Keratinocyte (primary cell): Measurements from ENCODE around the gene TAGLN. TPM values are rescaled to one million over a fixed set of nuclear protein-coding genes. Genes with fewer than 3 reads are reported as not detected.

ENCODE experiments used
- DNase-seq: peaks from one replicate; pipeline ENCODE4 v3.0.0-alpha.2; 2011; ENCODE audit warnings: low read depth, missing footprints, low spot score
- FAIRE-seq: peaks from 2 replicates; lab custom pipeline; 2011; peaks lifted over from hg19 to GRCh38; lab: Jason Lieb, UNC
- H2AFZ ChIP-seq: 2 replicates; pipeline ENCODE4 v1.6.0; 2012; ENCODE audit warnings: low read length, control low read depth, inconsistent platforms; ENCODE audit not compliant: control insufficient read depth
- H3K27ac ChIP-seq: 2 replicates; pipeline ENCODE4 v1.5.1; 2011; ENCODE audit warnings: low read length; ENCODE audit not compliant: control insufficient read depth, insufficient read depth
- H3K27me3 ChIP-seq: 3 replicates; pipeline ENCODE4 v1.6.0; 2011; ENCODE audit warnings: low read length; ENCODE audit not compliant: control insufficient read depth, insufficient read depth; ENCODE audit errors: extremely low read depth
- H3K36me3 ChIP-seq, 2 experiments: 2 replicates in 1 of 2; 3 replicates in 1 of 2; pipeline ENCODE4 v1.5.1; 2011; ENCODE audit warnings: low read length in 2 of 2, mild to moderate bottlenecking in 1 of 2; ENCODE audit not compliant: control insufficient read depth in 2 of 2, insufficient read depth in 2 of 2; ENCODE audit errors: extremely low read depth in 1 of 2
- H3K4me1 ChIP-seq: 3 replicates; pipeline ENCODE4 v1.5.1; 2011; ENCODE audit warnings: low read length; ENCODE audit not compliant: control insufficient read depth, insufficient read depth; ENCODE audit errors: extremely low read depth
- H3K4me2 ChIP-seq: 3 replicates; pipeline ENCODE4 v1.6.0; 2011; ENCODE audit warnings: low read depth, low read length; ENCODE audit not compliant: control insufficient read depth, insufficient read depth; ENCODE audit errors: extremely low read depth
- H3K4me3 ChIP-seq, 3 experiments: fragments of 200-600 bp in 1 of 3; sonication (generic) in 1 of 3; 2 replicates in 2 of 3; 3 replicates in 1 of 3; pipeline ENCODE4 v1.5.1; 2011 to 2016; ENCODE audit warnings: low read length in 3 of 3, mild to moderate bottlenecking in 3 of 3, control low read depth in 2 of 3, inconsistent platforms in 1 of 3, low read depth in 1 of 3, mixed read lengths in 1 of 3, mixed run types in 1 of 3, moderate library complexity in 1 of 3; ENCODE audit not compliant: control insufficient read depth in 2 of 3, insufficient read depth in 2 of 3; ENCODE audit errors: extremely low read depth in 1 of 3
- H3K79me2 ChIP-seq: 2 replicates; pipeline ENCODE4 v1.6.0; 2012; ENCODE audit warnings: low read length; ENCODE audit not compliant: control insufficient read depth, insufficient read depth
- H3K9ac ChIP-seq: 3 replicates; pipeline ENCODE4 v1.6.0; 2011; ENCODE audit warnings: low read length; ENCODE audit not compliant: control insufficient read depth, insufficient read depth; ENCODE audit errors: extremely low read depth
- H3K9me1 ChIP-seq: 3 replicates; pipeline ENCODE4 v1.6.0; 2011; ENCODE audit warnings: low read length; ENCODE audit not compliant: control insufficient read depth, insufficient read depth; ENCODE audit errors: extremely low read depth
- H3K9me3 ChIP-seq: 2 replicates; pipeline ENCODE4 v1.5.1; 2012; ENCODE audit warnings: low read depth, low read length; ENCODE audit not compliant: control insufficient read depth
- H4K20me1 ChIP-seq: 3 replicates; pipeline ENCODE4 v1.6.0; 2011; ENCODE audit warnings: low read length; ENCODE audit not compliant: control insufficient read depth, insufficient read depth; ENCODE audit errors: extremely low read depth
- EZH2 ChIP-seq: IDR thresholded peaks from one replicate; pipeline ENCODE4 v1.6.1; 2012; ENCODE audit warnings: inconsistent platforms, mild to moderate bottlenecking, low read length, moderate library complexity
- dilution Hi-C: fragments of 300-500 bp; cut with MboI; formaldehyde crosslinking; loops from one replicate; pipeline ENCODE4 v1.7.0; 2020; ENCODE audit warnings: low sequenced_read_pairs; ENCODE audit not compliant: extremely low pct_ligation_motif_present
- polyA plus RNA-seq, 5 experiments: library from polyadenylated mRNA; depleted of rRNA in 3 of 5; stranded (reverse) in 3 of 5; stranded (forward) in 1 of 5; unstranded in 1 of 5; fragments of >200 nt; gene quantifications; 1 replicate in 1 of 5; 2 replicates in 3 of 5; 3 replicates in 1 of 5; pipeline versions ENCODE4 v1.2.1 to v1.2.3, GENCODE V29; 2011 to 2012; ENCODE audit warnings: missing spikeins in 2 of 5, low read depth in 1 of 5, low replicate concordance in 1 of 5
- TF ChIP-seq, protein P1 (sequence below), 3 experiments: IDR thresholded peaks in 1 of 3; conservative IDR thresholded peaks in 1 of 3; optimal IDR thresholded peaks in 1 of 3; 2 replicates in 2 of 3; 3 replicates in 1 of 3; pipeline versions ENCODE3 to v1.5.1; 2011; ENCODE audit warnings: low read length in 3 of 3, mild to moderate bottlenecking in 3 of 3, moderate library complexity in 2 of 3, control low read depth in 1 of 3, inconsistent platforms in 1 of 3; ENCODE audit not compliant: insufficient read depth in 2 of 3; ENCODE audit errors: extremely low read depth in 1 of 3

TAGLN gene
- polyA plus RNA-seq, 1 donor (not counting 4 experiments of a cell fraction or from before 2014, with no cell fraction given): 26.6 TPM

DNA sequence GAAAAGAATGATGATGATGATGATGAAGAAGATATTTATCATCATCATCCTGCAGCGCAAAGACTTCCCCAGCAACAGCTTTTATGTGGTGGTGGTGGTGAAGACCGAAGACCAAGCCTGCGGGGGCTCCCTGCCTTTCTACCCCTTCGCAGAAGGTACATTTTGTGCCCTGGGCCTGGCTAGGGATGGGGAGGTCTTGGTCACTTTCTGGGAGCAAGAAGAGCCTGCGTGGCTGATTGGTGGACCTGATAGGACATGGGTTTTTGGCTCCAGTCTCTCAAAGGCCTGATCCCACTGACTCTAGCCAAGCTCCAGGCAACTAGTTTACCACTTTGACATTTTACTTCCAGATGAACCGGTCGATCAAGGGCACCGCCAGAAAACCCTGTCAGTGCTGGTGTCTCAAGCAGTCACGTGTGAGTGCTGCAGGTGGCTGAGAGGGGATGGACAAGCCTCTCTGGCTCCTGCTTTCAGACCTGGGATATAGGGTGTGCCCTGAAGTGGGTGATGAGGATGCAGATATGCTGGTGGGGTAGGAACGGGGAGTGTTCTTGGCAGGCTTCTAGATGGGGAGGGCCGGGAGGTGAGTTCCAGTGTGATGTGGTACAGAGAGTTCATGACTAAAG lies 15.3 kb upstream of the TAGLN start:
- Histone ChIP-seq H3K36me3 (peaks cover 13 to 14% of the 10 kb centered on the region in 2 experiments), H3K79me2 (no peaks in the 10 kb centered on the region), H3K27me3 (no peaks in the 10 kb centered on the region), H3K9me1 (no peaks in the 10 kb centered on the region), H3K4me1 (peaks cover 13% of the 10 kb centered on the region), H3K9ac (no peak overlapping the region), H3K27ac (no peak overlapping the region), H3K4me3 (no peak overlapping the region), H3K9me3 (no peaks in the 10 kb centered on the region), H3K4me2 (no peak overlapping the region), H4K20me1 (no peaks in the 10 kb centered on the region), H2AFZ (no peak overlapping the region)
- no peak for TF ChIP-seq EZH2
- TF ChIP-seq, protein P1, sequence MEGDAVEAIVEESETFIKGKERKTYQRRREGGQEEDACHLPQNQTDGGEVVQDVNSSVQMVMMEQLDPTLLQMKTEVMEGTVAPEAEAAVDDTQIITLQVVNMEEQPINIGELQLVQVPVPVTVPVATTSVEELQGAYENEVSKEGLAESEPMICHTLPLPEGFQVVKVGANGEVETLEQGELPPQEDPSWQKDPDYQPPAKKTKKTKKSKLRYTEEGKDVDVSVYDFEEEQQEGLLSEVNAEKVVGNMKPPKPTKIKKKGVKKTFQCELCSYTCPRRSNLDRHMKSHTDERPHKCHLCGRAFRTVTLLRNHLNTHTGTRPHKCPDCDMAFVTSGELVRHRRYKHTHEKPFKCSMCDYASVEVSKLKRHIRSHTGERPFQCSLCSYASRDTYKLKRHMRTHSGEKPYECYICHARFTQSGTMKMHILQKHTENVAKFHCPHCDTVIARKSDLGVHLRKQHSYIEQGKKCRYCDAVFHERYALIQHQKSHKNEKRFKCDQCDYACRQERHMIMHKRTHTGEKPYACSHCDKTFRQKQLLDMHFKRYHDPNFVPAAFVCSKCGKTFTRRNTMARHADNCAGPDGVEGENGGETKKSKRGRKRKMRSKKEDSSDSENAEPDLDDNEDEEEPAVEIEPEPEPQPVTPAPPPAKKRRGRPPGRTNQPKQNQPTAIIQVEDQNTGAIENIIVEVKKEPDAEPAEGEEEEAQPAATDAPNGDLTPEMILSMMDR (optimal IDR thresholded peaks at IDR 0.05 in 1 of 3, IDR thresholded peaks at IDR 0.05 in 1 of 3, conservative IDR thresholded peaks at IDR 0.05 in 1 of 3; ENCODE audit: extremely low read depth in 1 of 3, insufficient read depth in 2 of 3, low read length in 3 of 3): no peak
- dilution Hi-C loops: no loop called here
- DNase-seq (no peak), FAIRE-seq (no peak)

- FAIRE-seq (no peak), DNase-seq (no peak)
- Histone ChIP-seq H3K4me3 (no peak overlapping the region), H3K27me3 (no peaks in the 10 kb centered on the region), H4K20me1 (no peaks in the 10 kb centered on the region), H3K4me1 (no peaks in the 10 kb centered on the region), H3K9ac (no peak overlapping the region), H3K79me2 (no peaks in the 10 kb centered on the region), H3K9me1 (no peaks in the 10 kb centered on the region), H3K27ac (no peak overlapping the region), H2AFZ (no peak overlapping the region), H3K4me2 (no peak overlapping the region), H3K36me3 (peaks cover 16 to 26% of the 10 kb centered on the region in 2 experiments), H3K9me3 (no peaks in the 10 kb centered on the region)
- dilution Hi-C loops: no loop called here
- no peak for TF ChIP-seq EZH2
- TF ChIP-seq, protein P1 (optimal IDR thresholded peaks at IDR 0.05 in 1 of 3, IDR thresholded peaks at IDR 0.05 in 1 of 3, conservative IDR thresholded peaks at IDR 0.05 in 1 of 3; ENCODE audit: extremely low read depth in 1 of 3, insufficient read depth in 2 of 3, low read length in 3 of 3): no peak
Observed at GRCh38 chr11:117185736-117186430, 13.3 kb upstream of the TAGLN start.
